ENCODE measurements around the gene PTPRM. TPM values are rescaled to one million over a fixed set of nuclear protein-coding genes. Genes with fewer than 3 reads are reported as not detected.

Gene PTPRM
- total RNA-seq, 1 donor from 2014 or later = 65.5 TPM

GRCh38 chr18:7939521-7939920 lies 372.4 kb downstream of the PTPRM start:
- Histone ChIP-seq H3K27me3 (ENCODE audit: control insufficient read depth, insufficient read depth, low read length) (no peaks in the 10 kb centered on the region), H3K4me3 (ENCODE audit: low read depth, low read length) (no peak overlapping the region), H3K36me3 (ENCODE audit: control insufficient read depth, insufficient read depth, low read length) (no peaks in the 10 kb centered on the region)
- no peak for DNase-seq (ENCODE audit: low read depth)
- no peak for TF ChIP-seq CTCF (IDR thresholded peaks at IDR 0.05; ENCODE audit: insufficient read depth, low read length, poor library complexity, severe bottlenecking)

DNA sequence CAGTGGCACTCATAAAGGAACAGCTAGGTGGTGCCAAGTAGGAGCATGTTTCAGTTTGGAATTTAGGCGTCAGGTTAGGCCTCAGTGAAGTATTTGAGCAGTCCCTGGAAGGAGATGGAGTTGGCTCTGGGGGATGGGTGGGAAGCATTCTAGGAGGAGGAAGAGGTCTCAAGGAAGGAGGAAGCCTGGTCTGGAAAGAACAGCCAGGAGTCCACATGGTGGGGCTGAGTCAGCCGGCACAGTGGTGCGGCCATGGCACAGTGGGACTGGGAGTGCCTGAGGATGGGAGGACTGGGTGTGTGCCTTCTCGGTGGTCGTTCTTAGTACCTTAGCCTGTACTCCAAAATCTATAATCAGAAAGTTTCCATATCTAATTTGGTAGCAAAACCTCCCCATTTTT lies 373.3 kb downstream of the PTPRM start:
- H3K4me3 ChIP-seq (ENCODE audit: low read depth, low read length) = no peak overlapping the region
- DNase-seq (ENCODE audit: low read depth) = no peak
- H3K27me3 ChIP-seq (ENCODE audit: control insufficient read depth, insufficient read depth, low read length) = no peaks in the 10 kb centered on the region
- no peak for TF ChIP-seq CTCF (IDR thresholded peaks at IDR 0.05; ENCODE audit: insufficient read depth, low read length, poor library complexity, severe bottlenecking)
- no peaks in the 10 kb centered on the region for H3K36me3 ChIP-seq (ENCODE audit: control insufficient read depth, insufficient read depth, low read length)

DNA sequence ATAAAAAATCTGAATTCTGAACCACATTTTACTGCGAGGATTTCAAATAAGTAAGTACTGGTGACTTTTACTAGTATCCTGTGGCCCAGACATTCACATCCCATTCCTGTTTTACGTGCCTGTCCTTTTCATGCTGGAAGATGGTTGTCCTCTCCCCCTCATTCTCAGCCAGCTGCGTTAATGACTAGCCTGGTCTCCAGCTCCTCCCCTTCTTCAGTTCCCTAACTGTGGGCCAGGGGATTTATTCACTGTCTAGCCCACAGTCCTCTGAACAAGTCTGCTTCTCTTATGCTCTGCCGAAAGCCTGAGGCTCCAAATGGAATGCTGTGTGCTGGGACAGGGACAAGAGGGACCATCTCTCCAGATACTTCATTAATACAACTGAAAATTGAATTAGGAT lies 373.9 kb downstream of the PTPRM start:
- no peaks in the 10 kb centered on the region for H3K36me3 ChIP-seq (ENCODE audit: control insufficient read depth, insufficient read depth, low read length)
- no peaks in the 10 kb centered on the region for H3K27me3 ChIP-seq (ENCODE audit: control insufficient read depth, insufficient read depth, low read length)
- TF ChIP-seq CTCF (IDR thresholded peaks at IDR 0.05; ENCODE audit: insufficient read depth, low read length, poor library complexity, severe bottlenecking) = no peak
- no peak for DNase-seq (ENCODE audit: low read depth)
- no peak overlapping the region for H3K4me3 ChIP-seq (ENCODE audit: low read depth, low read length)

GRCh38 chr18:7941533-7941932 lies 374.4 kb downstream of the PTPRM start:
- Histone ChIP-seq H3K4me3 (ENCODE audit: low read depth, low read length) (no peak overlapping the region), H3K36me3 (ENCODE audit: control insufficient read depth, insufficient read depth, low read length) (no peaks in the 10 kb centered on the region), H3K27me3 (ENCODE audit: control insufficient read depth, insufficient read depth, low read length) (no peaks in the 10 kb centered on the region)
- DNase-seq (ENCODE audit: low read depth) = no peak
- TF ChIP-seq CTCF (IDR thresholded peaks at IDR 0.05; ENCODE audit: insufficient read depth, low read length, poor library complexity, severe bottlenecking) = no peak

DNA sequence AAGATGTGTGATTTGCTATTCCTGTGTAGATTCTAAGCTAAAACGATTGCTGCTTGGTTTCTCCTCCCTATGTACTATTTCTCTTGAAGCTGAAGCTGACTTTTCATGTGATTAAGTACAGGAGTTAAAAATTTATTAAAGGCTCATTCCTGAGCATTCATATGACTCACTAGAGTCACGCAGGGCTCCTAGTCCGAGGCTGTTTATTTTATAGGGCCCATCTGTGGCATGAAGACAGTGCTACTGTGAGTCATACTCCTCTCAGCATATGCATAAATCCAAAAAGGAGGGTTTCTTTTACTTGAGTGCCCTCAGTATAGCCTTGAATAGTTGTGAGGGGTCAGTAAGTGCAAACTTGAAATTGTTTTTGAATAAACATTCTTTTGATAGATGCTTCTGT lies 378.8 kb downstream of the PTPRM start:
- no peaks in the 10 kb centered on the region for H3K36me3 ChIP-seq (ENCODE audit: control insufficient read depth, insufficient read depth, low read length)
- no peaks in the 10 kb centered on the region for H3K27me3 ChIP-seq (ENCODE audit: control insufficient read depth, insufficient read depth, low read length)
- no peak overlapping the region for H3K4me3 ChIP-seq (ENCODE audit: low read depth, low read length)
- DNase-seq (ENCODE audit: low read depth) = peak; percentile 89
- no peak for TF ChIP-seq CTCF (IDR thresholded peaks at IDR 0.05; ENCODE audit: insufficient read depth, low read length, poor library complexity, severe bottlenecking)

DNA sequence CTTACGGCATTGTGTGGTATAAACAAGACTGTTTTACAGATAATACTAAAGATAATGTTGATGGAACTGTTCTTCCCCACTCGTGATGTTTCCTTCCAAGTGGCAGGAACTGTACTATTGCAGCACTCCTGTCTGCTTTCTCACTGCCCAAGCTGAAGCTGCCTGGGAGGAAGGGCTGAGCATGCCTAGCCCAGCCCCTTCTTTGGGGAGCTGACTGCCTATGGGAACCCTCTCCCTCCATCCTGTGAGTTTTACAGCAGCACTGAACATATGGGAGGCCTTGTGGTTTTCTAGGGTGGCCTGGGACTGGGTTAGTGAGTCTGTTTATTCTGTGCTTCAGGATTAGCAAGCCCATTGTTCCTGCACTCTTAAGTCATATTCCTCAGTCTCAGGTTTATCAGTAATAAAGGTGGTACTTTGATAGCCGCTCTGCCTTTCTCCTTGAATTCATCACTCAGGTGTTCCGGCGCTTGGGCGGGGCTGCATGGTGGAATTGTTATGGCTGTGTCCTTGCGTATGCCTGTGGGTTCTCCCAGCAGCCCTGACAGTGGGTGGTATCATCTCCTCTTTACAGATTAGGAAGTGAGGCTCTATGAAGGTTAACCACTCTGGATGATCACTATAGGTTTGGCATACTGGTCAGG lies 379.7 kb downstream of the PTPRM start:
- peak; percentile 45 for DNase-seq (ENCODE audit: low read depth)
- TF ChIP-seq CTCF (IDR thresholded peaks at IDR 0.05; ENCODE audit: insufficient read depth, low read length, poor library complexity, severe bottlenecking) = no peak
- H3K27me3 ChIP-seq (ENCODE audit: control insufficient read depth, insufficient read depth, low read length) = no peaks in the 10 kb centered on the region

More for the DNA sequence above, 379.7 kb downstream of the PTPRM start:
- H3K4me3 ChIP-seq (ENCODE audit: low read depth, low read length) = peak overlapping the region; percentile 22
- no peaks in the 10 kb centered on the region for H3K36me3 ChIP-seq (ENCODE audit: control insufficient read depth, insufficient read depth, low read length)
